Smooth muscle cell (in vitro differentiated cells): ENCODE data around the gene LRP1B. TPM values are rescaled to one million over a fixed set of nuclear protein-coding genes. Genes with fewer than 3 reads are reported as not detected.

Source experiments
- DNase-seq: peaks from one replicate; lab custom pipeline; 2025; ENCODE audit not compliant: unreplicated experiment; lab: John Stamatoyannopoulos, UW
- H2AFZ ChIP-seq: fragments of 200-600 bp; sonication (generic); 2 replicates; pipeline ENCODE4 v1.6.0; 2016; ENCODE audit warnings: antibody characterized with exemption, low read depth, mild to moderate bottlenecking
- H3F3A ChIP-seq: fragments of 200-600 bp; sonication (generic); 2 replicates; pipeline ENCODE4 v1.6.0; 2017; ENCODE audit warnings: antibody characterized with exemption, low read depth
- H3K27ac ChIP-seq: fragments of 200-600 bp; sonication (generic); 2 replicates; pipeline ENCODE4 v1.5.1; 2016; ENCODE audit warnings: low read depth, mild to moderate bottlenecking
- H3K27me3 ChIP-seq: fragments of 200-600 bp; sonication (generic); 2 replicates; pipeline ENCODE4 v1.6.1; 2016; ENCODE audit warnings: low read depth, mild to moderate bottlenecking
- H3K36me3 ChIP-seq: fragments of 200-600 bp; sonication (generic); 2 replicates; pipeline ENCODE4 v1.5.1; 2016; ENCODE audit warnings: low read depth
- H3K4me1 ChIP-seq: fragments of 200-600 bp; sonication (generic); 2 replicates; pipeline ENCODE4 v1.5.1; 2016; ENCODE audit warnings: low read depth
- H3K4me2 ChIP-seq: fragments of 200-600 bp; sonication (generic); 2 replicates; pipeline ENCODE4 v1.6.0; 2016; ENCODE audit warnings: mild to moderate bottlenecking
- H3K4me3 ChIP-seq: fragments of 200-600 bp; sonication (generic); 2 replicates; pipeline ENCODE4 v1.5.1; 2016; ENCODE audit warnings: mild to moderate bottlenecking
- H3K79me2 ChIP-seq: fragments of 200-600 bp; sonication (generic); 2 replicates; pipeline ENCODE4 v1.6.0; 2016; ENCODE audit warnings: low read depth, mild to moderate bottlenecking
- H3K9ac ChIP-seq: fragments of 200-600 bp; sonication (generic); 2 replicates; pipeline ENCODE4 v1.6.0; 2016; ENCODE audit warnings: low read depth
- H3K9me3 ChIP-seq: fragments of 200-600 bp; sonication (generic); replicated peaks from 2 replicates; pipeline ENCODE4 v1.5.1; 2016; ENCODE audit warnings: low read depth
- H4K20me1 ChIP-seq: fragments of 200-600 bp; sonication (generic); 2 replicates; pipeline ENCODE4 v1.6.0; 2016; ENCODE audit warnings: low read depth
- WGBS: methylation state at CpG from one replicate; pipeline ENCODE4 v1.1.7; 2016; ENCODE audit warnings: low lambda C conversion rate; 5-methylcytosine and 5-hydroxymethylcytosine counted together
- polyA plus RNA-seq: library from polyadenylated mRNA; unstranded; fragments of >200 nt; fragmentation: Nextera tagmentation; extraction: Ambion mirVana; gene quantifications from 2 replicates; pipeline ENCODE4 v1.2.1, GENCODE V29; 2016
- total RNA-seq: library from RNA; depleted of rRNA; stranded (reverse); fragments of >200 nt; gene quantifications from 2 replicates; pipeline ENCODE4 v1.2.3, GENCODE V29; 2014
- TF ChIP-seq, protein P1 (sequence below): fragments of 200-600 bp; sonication (generic); IDR thresholded peaks from 2 replicates; pipeline ENCODE4 v1.5.1; 2017; ENCODE audit warnings: borderline replicate concordance, mild to moderate bottlenecking, antibody characterized with exemption; ENCODE audit not compliant: insufficient read depth, poor library complexity, severe bottlenecking

The LRP1B gene
- total and polyA plus RNA-seq, 2 experiments from 2014 or later, result 0.08 to 2.9 TPM

DNA sequence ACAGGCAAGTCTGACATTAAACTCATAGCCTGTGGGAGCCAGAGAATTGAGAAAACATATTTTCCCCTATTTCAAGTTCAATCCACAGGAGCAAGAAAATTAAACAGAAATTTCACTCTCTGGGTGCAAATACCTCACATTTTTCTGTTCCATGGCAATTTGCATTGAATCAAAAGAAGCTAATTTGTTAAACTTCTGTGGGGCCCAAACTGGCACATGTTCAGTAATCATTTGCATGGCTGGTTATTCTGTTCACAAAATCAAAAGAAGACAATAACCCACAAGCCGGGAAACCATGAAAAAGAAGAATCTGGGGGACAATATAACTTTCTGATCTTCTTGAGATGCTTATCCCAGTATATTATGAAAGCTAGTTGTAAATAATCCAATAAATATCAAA lies 363.1 kb downstream of the LRP1B start:
- no peak for DNase-seq
- peaks cover 10% of the 10 kb centered on the region for H3K4me1 ChIP-seq
- no peaks in the 10 kb centered on the region for H3K9me3 ChIP-seq
- H3F3A ChIP-seq, result no peaks in the 10 kb centered on the region
- no peaks in the 10 kb centered on the region for H3K27me3 ChIP-seq
- WGBS, result 88% methylated on average over 1 of the region's 1 CpG
- H3K36me3 ChIP-seq, result no peaks in the 10 kb centered on the region
- H3K27ac ChIP-seq, result peak overlapping the region; percentile 54
- no peak overlapping the region for H3K9ac ChIP-seq
- no peaks in the 10 kb centered on the region for H3K79me2 ChIP-seq
- TF ChIP-seq, protein P1, sequence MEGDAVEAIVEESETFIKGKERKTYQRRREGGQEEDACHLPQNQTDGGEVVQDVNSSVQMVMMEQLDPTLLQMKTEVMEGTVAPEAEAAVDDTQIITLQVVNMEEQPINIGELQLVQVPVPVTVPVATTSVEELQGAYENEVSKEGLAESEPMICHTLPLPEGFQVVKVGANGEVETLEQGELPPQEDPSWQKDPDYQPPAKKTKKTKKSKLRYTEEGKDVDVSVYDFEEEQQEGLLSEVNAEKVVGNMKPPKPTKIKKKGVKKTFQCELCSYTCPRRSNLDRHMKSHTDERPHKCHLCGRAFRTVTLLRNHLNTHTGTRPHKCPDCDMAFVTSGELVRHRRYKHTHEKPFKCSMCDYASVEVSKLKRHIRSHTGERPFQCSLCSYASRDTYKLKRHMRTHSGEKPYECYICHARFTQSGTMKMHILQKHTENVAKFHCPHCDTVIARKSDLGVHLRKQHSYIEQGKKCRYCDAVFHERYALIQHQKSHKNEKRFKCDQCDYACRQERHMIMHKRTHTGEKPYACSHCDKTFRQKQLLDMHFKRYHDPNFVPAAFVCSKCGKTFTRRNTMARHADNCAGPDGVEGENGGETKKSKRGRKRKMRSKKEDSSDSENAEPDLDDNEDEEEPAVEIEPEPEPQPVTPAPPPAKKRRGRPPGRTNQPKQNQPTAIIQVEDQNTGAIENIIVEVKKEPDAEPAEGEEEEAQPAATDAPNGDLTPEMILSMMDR, result no peak
- H3K4me3 ChIP-seq, result no peak overlapping the region
- H4K20me1 ChIP-seq, result no peaks in the 10 kb centered on the region
- no peak overlapping the region for H2AFZ ChIP-seq
- H3K4me2 ChIP-seq, result peak overlapping the region; percentile 73

DNA sequence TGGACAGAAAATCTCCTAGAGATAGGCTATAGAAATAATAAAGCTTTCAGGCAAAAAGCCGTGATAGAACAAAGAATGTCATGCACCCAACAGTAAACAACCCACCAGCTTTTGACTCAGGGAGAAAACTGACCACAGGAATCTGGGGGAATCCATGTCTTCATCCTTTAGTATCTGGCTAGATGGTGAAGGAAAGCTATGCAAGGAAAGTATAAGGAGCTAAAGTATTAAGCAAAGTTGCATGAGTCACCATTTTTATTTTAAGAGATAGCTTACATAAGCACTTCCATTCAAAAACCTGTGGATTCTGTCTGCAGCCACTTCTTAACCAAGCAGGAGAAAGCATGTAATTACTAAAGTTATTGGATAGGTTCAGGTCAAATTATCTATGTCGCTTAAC lies 363.8 kb downstream of the LRP1B start:
- no peak overlapping the region for H2AFZ ChIP-seq
- H3K4me3 ChIP-seq, result no peak overlapping the region
- no peak for DNase-seq
- peaks cover 10% of the 10 kb centered on the region for H3K4me1 ChIP-seq
- H4K20me1 ChIP-seq, result no peaks in the 10 kb centered on the region
- H3K9ac ChIP-seq, result peak overlapping the region; percentile 49
- H3K36me3 ChIP-seq, result no peaks in the 10 kb centered on the region
- H3K9me3 ChIP-seq, result no peaks in the 10 kb centered on the region
- no peaks in the 10 kb centered on the region for H3K79me2 ChIP-seq
- no peaks in the 10 kb centered on the region for H3K27me3 ChIP-seq
- 21% methylated on average over 2 of the region's 2 CpGs for WGBS
- H3K27ac ChIP-seq, result peak overlapping the region; percentile 62
- TF ChIP-seq, protein P1, result no peak
- H3K4me2 ChIP-seq, result peak overlapping the region; percentile 73
- no peaks in the 10 kb centered on the region for H3F3A ChIP-seq

DNA sequence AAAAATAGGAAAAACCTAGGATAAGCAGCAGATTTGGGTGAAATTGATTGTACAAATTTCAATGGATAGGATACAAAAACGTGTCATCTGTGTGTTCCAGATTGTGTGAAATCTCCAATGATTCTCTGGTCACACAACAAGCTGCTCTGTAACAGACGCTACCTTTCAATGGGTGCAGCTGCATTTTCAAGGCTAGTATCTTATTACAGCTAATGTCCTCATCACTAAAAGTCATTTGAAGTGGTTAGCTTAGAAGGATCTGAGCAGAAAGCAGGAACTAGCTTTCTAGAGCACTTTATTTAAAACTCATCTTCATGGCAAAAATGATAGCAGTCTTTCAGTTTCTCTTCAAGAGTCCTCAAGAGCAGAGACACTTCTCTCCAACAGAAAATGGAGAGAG lies 364.6 kb downstream of the LRP1B start:
- Histone ChIP-seq H3K9ac (peak overlapping the region; percentile 49), H4K20me1 (no peaks in the 10 kb centered on the region), H3K79me2 (no peaks in the 10 kb centered on the region), H3K4me3 (no peak overlapping the region), H3K4me1 (peaks cover 10% of the 10 kb centered on the region), H3K36me3 (no peaks in the 10 kb centered on the region), H3F3A (no peaks in the 10 kb centered on the region), H3K9me3 (no peaks in the 10 kb centered on the region), H3K27ac (peak overlapping the region; percentile 62), H3K4me2 (peak overlapping the region; percentile 73), H2AFZ (peak overlapping the region; percentile 52), H3K27me3 (no peaks in the 10 kb centered on the region)
- no peak for DNase-seq
- TF ChIP-seq, protein P1, result no peak
- 36% methylated on average over 2 of the region's 2 CpGs for WGBS

DNA sequence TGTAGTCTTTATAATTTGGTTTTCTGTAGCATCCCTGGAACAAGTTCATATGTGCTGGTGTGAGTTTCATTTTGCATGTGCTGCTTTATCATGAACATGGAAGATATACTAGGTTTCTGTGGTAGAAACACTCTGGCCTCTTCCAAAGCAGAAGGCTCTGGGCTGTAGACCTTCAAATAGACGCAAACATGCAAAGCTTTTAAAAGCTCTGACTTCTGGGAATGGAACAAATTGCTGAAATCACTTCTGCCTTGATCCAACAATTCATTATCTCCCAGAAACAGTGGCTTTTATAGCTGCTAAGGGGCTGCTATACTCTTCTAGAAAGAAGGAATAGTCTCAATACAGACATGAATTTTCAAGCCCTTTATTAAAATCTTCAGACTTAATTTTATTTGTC lies 382.2 kb downstream of the LRP1B start:
- Histone ChIP-seq H3K4me3 (no peak overlapping the region), H3F3A (no peaks in the 10 kb centered on the region), H3K79me2 (no peaks in the 10 kb centered on the region), H4K20me1 (no peaks in the 10 kb centered on the region), H3K9ac (no peak overlapping the region), H3K4me2 (no peak overlapping the region), H3K27ac (no peak overlapping the region), H3K4me1 (no peaks in the 10 kb centered on the region), H3K36me3 (no peaks in the 10 kb centered on the region), H3K9me3 (no peaks in the 10 kb centered on the region), H3K27me3 (no peaks in the 10 kb centered on the region), H2AFZ (peak overlapping the region; percentile 62)
- DNase-seq, result no peak
- TF ChIP-seq, protein P1, result no peak
- WGBS, result 48% methylated on average over 1 of the region's 1 CpG
